ENCODE results near the gene SCAP.

DNA sequence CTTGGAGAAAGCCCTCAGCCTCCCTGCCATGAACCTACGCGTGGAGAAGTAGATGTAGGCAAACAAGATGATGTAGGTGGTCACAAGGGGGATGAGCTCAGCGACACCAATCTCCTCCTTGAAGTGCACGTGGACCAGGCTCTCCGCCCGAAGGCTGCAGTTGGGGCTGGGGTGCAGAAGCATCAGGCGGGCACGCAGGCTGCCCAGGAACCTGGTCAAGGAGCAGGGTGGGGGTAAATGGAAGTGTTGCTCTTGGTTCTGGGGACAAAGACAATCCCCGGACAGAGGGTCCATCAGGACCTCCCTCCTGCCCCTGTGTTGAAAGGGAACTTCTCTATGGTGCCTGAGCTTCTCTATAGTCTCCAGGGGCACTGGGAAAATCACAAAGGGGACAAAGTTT, 49.8 kb downstream of the SCAP start:
- TF ChIP-seq, protein P1, sequence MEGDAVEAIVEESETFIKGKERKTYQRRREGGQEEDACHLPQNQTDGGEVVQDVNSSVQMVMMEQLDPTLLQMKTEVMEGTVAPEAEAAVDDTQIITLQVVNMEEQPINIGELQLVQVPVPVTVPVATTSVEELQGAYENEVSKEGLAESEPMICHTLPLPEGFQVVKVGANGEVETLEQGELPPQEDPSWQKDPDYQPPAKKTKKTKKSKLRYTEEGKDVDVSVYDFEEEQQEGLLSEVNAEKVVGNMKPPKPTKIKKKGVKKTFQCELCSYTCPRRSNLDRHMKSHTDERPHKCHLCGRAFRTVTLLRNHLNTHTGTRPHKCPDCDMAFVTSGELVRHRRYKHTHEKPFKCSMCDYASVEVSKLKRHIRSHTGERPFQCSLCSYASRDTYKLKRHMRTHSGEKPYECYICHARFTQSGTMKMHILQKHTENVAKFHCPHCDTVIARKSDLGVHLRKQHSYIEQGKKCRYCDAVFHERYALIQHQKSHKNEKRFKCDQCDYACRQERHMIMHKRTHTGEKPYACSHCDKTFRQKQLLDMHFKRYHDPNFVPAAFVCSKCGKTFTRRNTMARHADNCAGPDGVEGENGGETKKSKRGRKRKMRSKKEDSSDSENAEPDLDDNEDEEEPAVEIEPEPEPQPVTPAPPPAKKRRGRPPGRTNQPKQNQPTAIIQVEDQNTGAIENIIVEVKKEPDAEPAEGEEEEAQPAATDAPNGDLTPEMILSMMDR (IDR thresholded peaks at IDR 0.05; ENCODE audit: borderline replicate concordance, extremely low read depth, low read length, poor library complexity, severe bottlenecking), result no peak
- TF ChIP-seq EZH2 (IDR thresholded peaks at IDR 0.05; ENCODE audit: borderline replicate concordance, low read depth, low read length, severe bottlenecking), result no peak

All from DND-41 (cell line).